ENCODE results near the gene LRRC46. TPM values are rescaled to one million over a fixed set of nuclear protein-coding genes. Genes with fewer than 3 reads are reported as not detected.

Gene LRRC46
- total and polyA plus RNA-seq, 2 of the 13 experiments (the other 11 are each of a cell fraction or from before 2014, with no cell fraction given): 0.09 TPM

GRCh38 chr17:47847341-47848197, 16.1 kb downstream of the LRRC46 start (continued):
- TF ChIP-seq ZNF773 (CRISPR knock-in tag; IDR thresholded peaks at IDR 0.05; ENCODE audit: borderline replicate concordance) (no peak), ZNF776 (CRISPR knock-in tag; IDR thresholded peaks at IDR 0.05) (no peak), NFE2L2 (IDR thresholded peaks at IDR 0.05; ENCODE audit: low read length) (no peak), CREB1 (IDR thresholded peaks at IDR 0.05) (no peak), CREB1 (CRISPR knock-in tag; IDR thresholded peaks at IDR 0.05) (no peak)
- TF ChIP-seq, protein P1, sequence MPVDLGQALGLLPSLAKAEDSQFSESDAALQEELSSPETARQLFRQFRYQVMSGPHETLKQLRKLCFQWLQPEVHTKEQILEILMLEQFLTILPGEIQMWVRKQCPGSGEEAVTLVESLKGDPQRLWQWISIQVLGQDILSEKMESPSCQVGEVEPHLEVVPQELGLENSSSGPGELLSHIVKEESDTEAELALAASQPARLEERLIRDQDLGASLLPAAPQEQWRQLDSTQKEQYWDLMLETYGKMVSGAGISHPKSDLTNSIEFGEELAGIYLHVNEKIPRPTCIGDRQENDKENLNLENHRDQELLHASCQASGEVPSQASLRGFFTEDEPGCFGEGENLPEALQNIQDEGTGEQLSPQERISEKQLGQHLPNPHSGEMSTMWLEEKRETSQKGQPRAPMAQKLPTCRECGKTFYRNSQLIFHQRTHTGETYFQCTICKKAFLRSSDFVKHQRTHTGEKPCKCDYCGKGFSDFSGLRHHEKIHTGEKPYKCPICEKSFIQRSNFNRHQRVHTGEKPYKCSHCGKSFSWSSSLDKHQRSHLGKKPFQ (CRISPR knock-in tag; IDR thresholded peaks at IDR 0.05; ENCODE audit: insufficient replicate concordance): no peak
- TF ChIP-seq, protein P2, sequence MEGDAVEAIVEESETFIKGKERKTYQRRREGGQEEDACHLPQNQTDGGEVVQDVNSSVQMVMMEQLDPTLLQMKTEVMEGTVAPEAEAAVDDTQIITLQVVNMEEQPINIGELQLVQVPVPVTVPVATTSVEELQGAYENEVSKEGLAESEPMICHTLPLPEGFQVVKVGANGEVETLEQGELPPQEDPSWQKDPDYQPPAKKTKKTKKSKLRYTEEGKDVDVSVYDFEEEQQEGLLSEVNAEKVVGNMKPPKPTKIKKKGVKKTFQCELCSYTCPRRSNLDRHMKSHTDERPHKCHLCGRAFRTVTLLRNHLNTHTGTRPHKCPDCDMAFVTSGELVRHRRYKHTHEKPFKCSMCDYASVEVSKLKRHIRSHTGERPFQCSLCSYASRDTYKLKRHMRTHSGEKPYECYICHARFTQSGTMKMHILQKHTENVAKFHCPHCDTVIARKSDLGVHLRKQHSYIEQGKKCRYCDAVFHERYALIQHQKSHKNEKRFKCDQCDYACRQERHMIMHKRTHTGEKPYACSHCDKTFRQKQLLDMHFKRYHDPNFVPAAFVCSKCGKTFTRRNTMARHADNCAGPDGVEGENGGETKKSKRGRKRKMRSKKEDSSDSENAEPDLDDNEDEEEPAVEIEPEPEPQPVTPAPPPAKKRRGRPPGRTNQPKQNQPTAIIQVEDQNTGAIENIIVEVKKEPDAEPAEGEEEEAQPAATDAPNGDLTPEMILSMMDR (CRISPR knock-in tag; IDR thresholded peaks at IDR 0.05): peak; percentile 58

GRCh38 chr17:47848198-47848513, 16.7 kb downstream of the LRRC46 start:
- H3K9me3 ChIP-seq (ENCODE audit: low read length): no peaks in the 10 kb centered on the region
- peaks cover 29% of the 10 kb centered on the region for H3K4me1 ChIP-seq (ENCODE audit: insufficient read depth, low read length)
- intact Hi-C loops (cut with micrococcal nuclease; ENCODE audit: unreplicated experiment) (no loop called here), in situ Hi-C loops (cut with HindIII; ENCODE audit: extremely low pct_ligation_motif_present, low pct_unique_long_range_greater_than_20kb) (no loop called here)
- H3K27me3 ChIP-seq (ENCODE audit: control insufficient read depth in 1 of 2, insufficient read depth in 2 of 2, low read length in 2 of 2): peaks cover 12 to 45% of the 10 kb centered on the region in 2 experiments
- 65% methylated on average over 23 of the region's 23 CpGs for WGBS (ENCODE audit: low lambda C conversion rate)
- H4K20me1 ChIP-seq (ENCODE audit: insufficient read depth, low read length): no peaks in the 10 kb centered on the region
- FAIRE-seq (no peak), ATAC-seq (no peak), DNase-seq (ENCODE audit: low spot score) (no peak)
- H3K9ac ChIP-seq (ENCODE audit: insufficient read depth, low read depth, low read length): no peak overlapping the region
- H3K4me2 ChIP-seq (ENCODE audit: low read depth, low read length): no peak overlapping the region
- no peak overlapping the region for H2AFZ ChIP-seq (ENCODE audit: low read length)
- no TSS peak for BruUV-seq (replicated peaks)
- no peaks in the 10 kb centered on the region for H3K36me3 ChIP-seq (replicated peaks in 1 of 2; ENCODE audit: control insufficient read depth in 1 of 2, insufficient read depth in 2 of 2, low read length in 2 of 2)
- H3K4me3 ChIP-seq (replicated peaks in 1 of 3; ENCODE audit: insufficient read depth in 1 of 3, low read depth in 2 of 3, low read length in 3 of 3): no peak overlapping the region
- POLR2A ChIA-PET: interaction anchor here (1.0 kb wide), 1 partner anchor 48 kb away, joined by 3 read pairs; the partner anchor contains the start of gene SP2
- CTCF ChIA-PET (ENCODE audit: low intra/inter-chr PET ratio, low total read pairs): no interaction called here
- no peak overlapping the region for H3K27ac ChIP-seq (ENCODE audit: extremely low read length, insufficient read depth, low read length)
- TF ChIP-seq DPF2 (CRISPR knock-in tag; IDR thresholded peaks at IDR 0.05; ENCODE audit: borderline replicate concordance, low read depth) (no peak), RBAK (CRISPR knock-in tag; IDR thresholded peaks at IDR 0.05) (no peak)
- no peaks in the 10 kb centered on the region for H3K79me2 ChIP-seq (ENCODE audit: insufficient read depth, low read length)

Data from HepG2 (cell line).